ENCODE results near the gene NR2C2. TPM values are rescaled to one million over a fixed set of nuclear protein-coding genes. Genes with fewer than 3 reads are reported as not detected.
A peak's percentile ranks its signal among the peaks of the same experiment; 100 is the strongest.

Gene NR2C2
- total RNA-seq, 1 experiment from 2014 or later, result 41.5 TPM

DNA sequence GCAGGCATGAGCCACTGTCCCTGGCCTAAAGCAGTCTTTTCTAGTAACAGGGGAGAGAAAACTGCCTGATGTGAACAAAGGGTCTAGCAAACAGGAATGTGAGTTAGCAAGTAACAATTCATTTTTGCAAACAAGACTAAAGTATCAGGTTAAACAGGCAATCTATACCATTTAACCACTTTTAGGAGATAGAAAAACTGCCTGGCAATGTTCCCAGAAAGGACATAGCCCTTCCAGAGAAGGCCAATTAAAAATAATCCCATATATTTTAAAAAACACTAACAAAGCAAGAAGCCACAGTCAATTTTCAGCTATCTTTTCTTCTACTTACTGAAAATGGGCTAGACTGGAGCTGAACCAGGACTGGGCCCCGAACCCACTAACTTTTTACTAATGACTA, 145.3 kb downstream of the NR2C2 start:
- Mint-ChIP-seq H3K27ac (ENCODE audit: unreplicated experiment) (no peak overlapping the region), H3K9me3 (ENCODE audit: low read depth, unreplicated experiment) (no peaks in the 10 kb centered on the region), H3K4me3 (ENCODE audit: low read depth, unreplicated experiment) (no peak overlapping the region), H3K4me1 (ENCODE audit: low read depth, unreplicated experiment) (peaks cover 3% of the 10 kb centered on the region), H3K27me3 (ENCODE audit: unreplicated experiment) (no peaks in the 10 kb centered on the region), H3K36me3 (ENCODE audit: insufficient read depth, unreplicated experiment) (peaks cover 12% of the 10 kb centered on the region)
- no peak for DNase-seq
- TF ChIP-seq, protein P1, sequence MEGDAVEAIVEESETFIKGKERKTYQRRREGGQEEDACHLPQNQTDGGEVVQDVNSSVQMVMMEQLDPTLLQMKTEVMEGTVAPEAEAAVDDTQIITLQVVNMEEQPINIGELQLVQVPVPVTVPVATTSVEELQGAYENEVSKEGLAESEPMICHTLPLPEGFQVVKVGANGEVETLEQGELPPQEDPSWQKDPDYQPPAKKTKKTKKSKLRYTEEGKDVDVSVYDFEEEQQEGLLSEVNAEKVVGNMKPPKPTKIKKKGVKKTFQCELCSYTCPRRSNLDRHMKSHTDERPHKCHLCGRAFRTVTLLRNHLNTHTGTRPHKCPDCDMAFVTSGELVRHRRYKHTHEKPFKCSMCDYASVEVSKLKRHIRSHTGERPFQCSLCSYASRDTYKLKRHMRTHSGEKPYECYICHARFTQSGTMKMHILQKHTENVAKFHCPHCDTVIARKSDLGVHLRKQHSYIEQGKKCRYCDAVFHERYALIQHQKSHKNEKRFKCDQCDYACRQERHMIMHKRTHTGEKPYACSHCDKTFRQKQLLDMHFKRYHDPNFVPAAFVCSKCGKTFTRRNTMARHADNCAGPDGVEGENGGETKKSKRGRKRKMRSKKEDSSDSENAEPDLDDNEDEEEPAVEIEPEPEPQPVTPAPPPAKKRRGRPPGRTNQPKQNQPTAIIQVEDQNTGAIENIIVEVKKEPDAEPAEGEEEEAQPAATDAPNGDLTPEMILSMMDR (IDR thresholded peaks at IDR 0.05; ENCODE audit: unreplicated experiment), result no peak
- intact Hi-C loops (cut with micrococcal nuclease; ENCODE audit: unreplicated experiment), result no loop called here
- CTCF ChIA-PET, result no interaction called here
- no TSS peak for BruUV-seq (replicated peaks)

DNA sequence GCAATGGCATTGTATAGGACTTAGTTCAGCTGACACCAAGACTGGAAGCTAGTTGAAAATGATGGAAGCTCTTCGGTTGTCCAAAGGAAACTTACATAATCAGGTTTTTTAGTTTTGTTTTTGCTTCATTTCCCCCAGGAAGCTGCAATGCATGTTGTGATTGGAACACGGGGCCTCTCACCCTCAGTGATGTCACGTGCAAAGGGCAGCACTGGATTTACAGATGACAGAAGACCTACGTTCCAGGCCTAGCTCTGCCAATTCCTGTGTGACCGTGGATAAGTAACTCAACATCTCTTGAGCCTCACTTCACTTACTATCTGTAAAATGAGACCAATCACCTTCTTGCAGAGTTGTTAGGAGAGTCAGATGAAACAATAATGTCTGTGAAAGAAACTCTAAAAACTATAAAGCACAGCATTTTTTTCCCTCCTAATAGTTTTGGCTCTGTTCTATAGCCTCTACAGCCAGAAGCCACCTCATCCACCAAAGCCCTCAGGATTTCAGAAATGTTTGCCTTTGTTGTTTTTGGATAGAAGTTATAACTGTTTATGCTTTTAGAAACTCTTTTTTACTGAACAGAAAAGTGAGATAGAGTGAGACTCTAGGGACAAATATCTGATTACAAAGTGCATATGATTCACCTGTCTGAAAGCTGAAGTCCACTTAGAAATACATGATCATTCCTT, 146.9 kb downstream of the NR2C2 start:
- peaks cover 28% of the 10 kb centered on the region for H3K36me3 Mint-ChIP-seq (ENCODE audit: insufficient read depth, unreplicated experiment)
- peaks cover 9% of the 10 kb centered on the region for H3K4me1 Mint-ChIP-seq (ENCODE audit: low read depth, unreplicated experiment)
- H3K27ac Mint-ChIP-seq (ENCODE audit: unreplicated experiment), result no peak overlapping the region
- H3K27me3 Mint-ChIP-seq (ENCODE audit: unreplicated experiment), result no peaks in the 10 kb centered on the region
- CTCF ChIA-PET, result no interaction called here
- BruUV-seq (replicated peaks), result no TSS peak
- H3K4me3 Mint-ChIP-seq (ENCODE audit: low read depth, unreplicated experiment), result no peak overlapping the region
- TF ChIP-seq, protein P1 (IDR thresholded peaks at IDR 0.05; ENCODE audit: unreplicated experiment), result no peak
- no peak for DNase-seq
- H3K9me3 Mint-ChIP-seq (ENCODE audit: low read depth, unreplicated experiment), result no peaks in the 10 kb centered on the region
- intact Hi-C loops (cut with micrococcal nuclease; ENCODE audit: unreplicated experiment), result no loop called here

DNA sequence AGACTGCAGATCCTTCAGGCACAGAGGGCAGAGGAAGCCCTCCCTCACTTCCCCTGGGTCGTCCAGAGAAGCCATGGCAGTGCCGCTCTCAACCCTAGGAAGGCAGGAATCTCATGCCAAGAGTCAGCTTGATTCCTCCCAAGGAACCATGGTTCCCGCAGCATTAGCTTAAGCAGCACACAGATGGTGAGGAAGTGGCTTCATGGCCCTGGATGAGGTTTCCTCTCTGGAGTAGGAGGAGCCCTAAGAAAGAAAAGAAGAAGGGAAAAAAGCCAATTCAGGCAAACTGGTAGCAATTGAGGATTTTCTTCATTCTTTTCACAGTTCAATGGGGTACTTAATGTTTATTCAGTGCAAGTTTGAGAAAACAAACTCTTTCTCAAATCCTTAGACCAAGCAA, 148.7 kb downstream of the NR2C2 start:
- Mint-ChIP-seq H3K4me3 (ENCODE audit: low read depth, unreplicated experiment) (no peak overlapping the region), H3K36me3 (ENCODE audit: insufficient read depth, unreplicated experiment) (peaks cover 26% of the 10 kb centered on the region), H3K9me3 (ENCODE audit: low read depth, unreplicated experiment) (no peaks in the 10 kb centered on the region), H3K27me3 (ENCODE audit: unreplicated experiment) (no peaks in the 10 kb centered on the region), H3K27ac (ENCODE audit: unreplicated experiment) (no peak overlapping the region), H3K4me1 (ENCODE audit: low read depth, unreplicated experiment) (peaks cover 9% of the 10 kb centered on the region)
- no peak for DNase-seq
- BruUV-seq (replicated peaks), result no TSS peak
- intact Hi-C loops (cut with micrococcal nuclease; ENCODE audit: unreplicated experiment), result no loop called here
- TF ChIP-seq, protein P1 (IDR thresholded peaks at IDR 0.05; ENCODE audit: unreplicated experiment), result no peak
- CTCF ChIA-PET, result no interaction called here

DNA sequence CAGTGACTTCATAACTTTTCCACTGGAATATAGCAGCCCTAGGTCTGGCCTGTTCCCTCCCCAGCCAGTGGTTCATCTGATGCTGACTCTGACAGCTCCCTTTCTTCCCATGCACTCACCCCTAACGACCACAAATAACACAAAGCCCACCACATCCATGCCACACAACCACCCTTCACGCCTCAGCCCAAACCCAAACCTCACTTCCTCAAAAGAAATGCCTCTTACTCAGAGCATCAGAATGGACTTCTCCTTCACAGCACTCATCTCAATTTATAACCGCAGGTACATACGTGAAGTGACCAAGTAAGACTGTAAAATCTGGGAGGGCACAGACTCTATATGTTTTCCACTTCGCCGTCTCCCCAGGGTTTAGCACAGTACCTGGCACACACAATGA, 150.5 kb downstream of the NR2C2 start:
- intact Hi-C loops (cut with micrococcal nuclease; ENCODE audit: unreplicated experiment), result no loop called here
- BruUV-seq (replicated peaks), result TSS peak; percentile 31

More for the DNA sequence above, 150.5 kb downstream of the NR2C2 start:
- TF ChIP-seq, protein P1 (IDR thresholded peaks at IDR 0.05; ENCODE audit: unreplicated experiment), result no peak
- Mint-ChIP-seq H3K9me3 (ENCODE audit: low read depth, unreplicated experiment) (no peaks in the 10 kb centered on the region), H3K36me3 (ENCODE audit: insufficient read depth, unreplicated experiment) (peaks cover 26% of the 10 kb centered on the region), H3K27me3 (ENCODE audit: unreplicated experiment) (no peaks in the 10 kb centered on the region), H3K4me3 (ENCODE audit: low read depth, unreplicated experiment) (peak overlapping the region; percentile 92), H3K4me1 (ENCODE audit: low read depth, unreplicated experiment) (peaks cover 19% of the 10 kb centered on the region), H3K27ac (ENCODE audit: unreplicated experiment) (peak overlapping the region; percentile 42)
- CTCF ChIA-PET, result interaction anchor here (1.0 kb wide), 1 partner anchor 10 kb away, joined by 3 read pairs; no protein-coding TSS in a partner anchor
- DNase-seq, result no peak

Other genes with a start within 250 kb of the NR2C2 start
- gene FGD5, start 128.6 kb upstream of the NR2C2 start, total RNA-seq (2022), result not detected in 2 replicates
- 51.8 and 56.6 TPM in 2 replicates for gene MRPS25, start 117.7 kb downstream of the NR2C2 start, total RNA-seq (2022)
- gene RBSN, start 151.6 kb downstream of the NR2C2 start, total RNA-seq (2022), result 18.9 and 21.2 TPM in 2 replicates